ENCODE measurements around the gene TNIK. TPM values are rescaled to one million over a fixed set of nuclear protein-coding genes. Genes with fewer than 3 reads are reported as not detected.

The TNIK gene
- total RNA-seq, 1 donor from 2014 or later = 9.3 TPM

- no peaks in the 10 kb centered on the region for H3K36me3 Mint-ChIP-seq
- H3K4me3 Mint-ChIP-seq = no peak overlapping the region
Observed at GRCh38 chr3:171419457-171419856, 40.7 kb downstream of the TNIK start.

GRCh38 chr3:171417813-171418212, 42.4 kb downstream of the TNIK start:
- H3K27me3 Mint-ChIP-seq (ENCODE audit: low read depth) = no peaks in the 10 kb centered on the region
- no peak for DNase-seq (ENCODE audit: low spot score in 2 of 2, unreplicated experiment in 2 of 2)
- TF ChIP-seq CTCF (IDR thresholded peaks at IDR 0.05; ENCODE audit: unreplicated experiment) = no peak
- peaks cover 4% of the 10 kb centered on the region for H3K9me3 Mint-ChIP-seq
- no peaks in the 10 kb centered on the region for H3K36me3 Mint-ChIP-seq
- peaks cover 3% of the 10 kb centered on the region for H3K4me1 Mint-ChIP-seq
- no peak overlapping the region for H3K4me3 Mint-ChIP-seq
- H3K27ac Mint-ChIP-seq = no peak overlapping the region

More at GRCh38 chr3:171419457-171419856, 40.7 kb downstream of the TNIK start:
- no peak for DNase-seq (ENCODE audit: low spot score in 2 of 2, unreplicated experiment in 2 of 2)
- Mint-ChIP-seq H3K27ac (no peak overlapping the region), H3K9me3 (peaks cover 4% of the 10 kb centered on the region), H3K4me1 (peaks cover 3% of the 10 kb centered on the region), H3K27me3 (ENCODE audit: low read depth) (no peaks in the 10 kb centered on the region)
- no peak for TF ChIP-seq CTCF (IDR thresholded peaks at IDR 0.05; ENCODE audit: unreplicated experiment)

GRCh38 chr3:171417137-171417536, 43.1 kb downstream of the TNIK start:
- H3K4me3 Mint-ChIP-seq = no peak overlapping the region

GRCh38 chr3:171416666-171417065, 43.5 kb downstream of the TNIK start:
- DNase-seq (ENCODE audit: low spot score in 2 of 2, unreplicated experiment in 2 of 2) = no peak
- no peak for TF ChIP-seq CTCF (IDR thresholded peaks at IDR 0.05; ENCODE audit: unreplicated experiment)
- no peaks in the 10 kb centered on the region for H3K36me3 Mint-ChIP-seq
- H3K9me3 Mint-ChIP-seq = peaks cover 4% of the 10 kb centered on the region
- no peak overlapping the region for H3K27ac Mint-ChIP-seq
- no peaks in the 10 kb centered on the region for H3K27me3 Mint-ChIP-seq (ENCODE audit: low read depth)
- H3K4me3 Mint-ChIP-seq = no peak overlapping the region
- H3K4me1 Mint-ChIP-seq = peaks cover 3% of the 10 kb centered on the region

More at GRCh38 chr3:171417137-171417536, 43.1 kb downstream of the TNIK start:
- H3K27ac Mint-ChIP-seq = no peak overlapping the region
- peaks cover 3% of the 10 kb centered on the region for H3K4me1 Mint-ChIP-seq
- no peak for DNase-seq (ENCODE audit: low spot score in 2 of 2, unreplicated experiment in 2 of 2)
- no peaks in the 10 kb centered on the region for H3K27me3 Mint-ChIP-seq (ENCODE audit: low read depth)
- H3K36me3 Mint-ChIP-seq = no peaks in the 10 kb centered on the region
- TF ChIP-seq CTCF (IDR thresholded peaks at IDR 0.05; ENCODE audit: unreplicated experiment) = no peak
- peaks cover 4% of the 10 kb centered on the region for H3K9me3 Mint-ChIP-seq

- Mint-ChIP-seq H3K4me3 (no peak overlapping the region), H3K4me1 (peaks cover 3% of the 10 kb centered on the region), H3K27ac (no peak overlapping the region), H3K36me3 (no peaks in the 10 kb centered on the region), H3K27me3 (ENCODE audit: low read depth) (no peaks in the 10 kb centered on the region), H3K9me3 (peaks cover 4% of the 10 kb centered on the region)
- no peak for TF ChIP-seq CTCF (IDR thresholded peaks at IDR 0.05; ENCODE audit: unreplicated experiment)
- no peak for DNase-seq (ENCODE audit: low spot score in 2 of 2, unreplicated experiment in 2 of 2)
Observed at GRCh38 chr3:171416061-171416460, 44.1 kb downstream of the TNIK start.

GRCh38 chr3:171415070-171415469, 45.1 kb downstream of the TNIK start:
- H3K36me3 Mint-ChIP-seq = no peaks in the 10 kb centered on the region
- H3K9me3 Mint-ChIP-seq = peaks cover 4% of the 10 kb centered on the region
- no peak overlapping the region for H3K27ac Mint-ChIP-seq
- H3K4me3 Mint-ChIP-seq = no peak overlapping the region
- H3K27me3 Mint-ChIP-seq (ENCODE audit: low read depth) = no peaks in the 10 kb centered on the region
- DNase-seq (ENCODE audit: low spot score in 2 of 2, unreplicated experiment in 2 of 2) = no peak
- no peak for TF ChIP-seq CTCF (IDR thresholded peaks at IDR 0.05; ENCODE audit: unreplicated experiment)
- peaks cover 3% of the 10 kb centered on the region for H3K4me1 Mint-ChIP-seq

All from mesothelial cell of epicardium (in vitro differentiated cells).